HT1080 (cell line): ENCODE measurements around the gene ANKS1B. TPM values are rescaled to one million over a fixed set of nuclear protein-coding genes. Genes with fewer than 3 reads are reported as not detected.

Experiments used
- DNase-seq: peaks from one replicate; pipeline ENCODE4 v3.0.0-alpha.2; 2015; ENCODE audit warnings: low read depth
- total RNA-seq: library from RNA; depleted of rRNA; stranded (reverse); fragments of >200 nt; shearing (Covaris generic); gene quantifications from 2 replicates; pipeline ENCODE4 v1.2.3, GENCODE V29; 2014

Gene ANKS1B
- total RNA-seq, 1 experiment from 2014 or later: not detected

DNA sequence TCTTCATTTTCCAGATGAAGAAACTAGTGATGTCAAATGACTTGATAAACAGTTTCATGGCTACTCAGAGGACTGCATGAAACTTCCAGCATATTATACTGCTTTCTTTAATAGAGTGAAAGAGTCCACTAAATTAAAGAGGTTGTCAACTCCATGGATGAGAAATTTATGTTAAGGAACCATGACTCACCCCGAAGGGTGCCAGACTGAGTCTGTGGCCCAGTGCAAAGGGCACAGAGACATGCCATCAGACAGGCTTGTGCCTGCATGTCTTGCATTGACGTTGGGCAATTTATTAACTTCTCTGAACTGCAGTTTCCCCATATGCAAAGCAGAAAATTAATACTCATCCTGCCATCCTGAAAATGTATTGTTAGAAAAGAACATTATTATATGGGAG, 957.3 kb downstream of the ANKS1B start:
- no peak for DNase-seq

- DNase-seq: no peak
Observed at GRCh38 chr12:99027055-99027393, 957.7 kb downstream of the ANKS1B start.

DNA sequence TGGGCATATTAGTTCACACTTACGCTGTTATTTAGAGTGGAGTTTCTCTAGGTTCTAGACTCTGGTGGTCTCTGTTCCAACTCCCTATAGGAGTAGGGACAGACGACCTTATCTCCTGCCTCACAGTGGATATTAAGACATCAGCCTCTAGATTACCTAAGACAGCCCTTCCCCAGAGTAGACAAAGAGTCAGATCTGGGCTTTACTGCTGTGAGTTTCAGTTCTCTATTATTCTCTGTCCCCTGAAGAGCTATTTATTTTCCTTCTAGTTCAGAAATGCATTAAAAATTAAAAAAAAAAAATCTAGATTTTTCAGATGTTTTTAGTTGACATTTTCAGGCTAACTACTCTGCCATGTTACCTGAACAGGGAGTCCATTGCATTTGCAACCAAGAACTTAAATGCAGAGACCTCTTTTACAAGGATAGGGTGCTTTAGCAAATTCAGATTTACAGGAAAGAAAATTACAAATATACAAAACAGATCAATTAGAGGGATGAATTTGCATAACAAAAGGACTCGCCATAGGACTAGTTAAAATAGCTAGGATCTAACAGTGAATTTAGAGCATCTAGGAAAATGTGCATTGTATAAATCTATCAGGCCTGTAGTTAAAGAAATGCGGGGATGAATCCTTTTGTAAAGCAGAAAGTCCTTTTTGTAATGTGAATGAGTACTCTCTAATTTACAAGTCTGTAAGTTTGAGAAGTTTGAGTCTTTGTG, 958.2 kb downstream of the ANKS1B start:
- no peak for DNase-seq

DNA sequence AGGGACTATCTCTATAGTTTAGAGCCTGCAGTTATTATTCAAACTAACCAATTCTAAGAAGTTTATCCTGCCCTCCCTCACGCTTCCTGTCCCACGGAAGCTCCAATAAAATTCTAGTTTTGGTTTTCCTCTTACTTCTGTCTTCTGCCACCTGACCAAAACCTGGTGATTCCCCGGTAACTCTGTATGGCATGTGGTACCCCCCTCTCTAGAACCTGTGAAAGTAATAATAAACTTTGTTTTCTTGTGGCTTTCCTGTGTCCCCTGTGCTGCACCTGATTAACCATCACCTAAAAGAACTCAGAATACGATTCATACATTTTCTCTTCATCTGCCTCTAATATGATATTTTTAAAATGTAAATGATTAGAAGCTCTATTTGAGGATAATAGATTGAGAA, 959.9 kb downstream of the ANKS1B start:
- DNase-seq: no peak

GRCh38 chr12:99024191-99024590, 960.5 kb downstream of the ANKS1B start:
- DNase-seq: no peak

DNA sequence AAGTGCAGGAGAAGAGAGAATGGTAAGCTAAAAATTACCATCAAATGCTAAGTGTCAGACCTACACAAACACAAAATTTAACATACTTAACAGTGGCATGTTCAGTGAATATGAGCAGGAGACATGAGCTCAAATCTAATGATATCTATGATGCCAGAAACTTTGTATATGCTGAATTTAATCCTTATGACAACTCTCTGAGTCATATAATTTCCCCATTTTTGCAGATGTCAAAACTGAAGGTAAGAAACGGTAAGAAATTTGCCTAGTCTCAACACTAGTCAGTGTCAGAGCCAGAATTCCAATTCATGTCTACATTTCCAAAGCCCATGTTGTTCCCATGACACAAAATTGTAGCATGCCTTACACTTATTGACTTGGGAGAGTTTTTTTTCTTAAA, 963.9 kb downstream of the ANKS1B start:
- DNase-seq: no peak

GRCh38 chr12:99019798-99020197, 964.9 kb downstream of the ANKS1B start:
- DNase-seq: no peak

GRCh38 chr12:99017971-99018370, 966.8 kb downstream of the ANKS1B start:
- DNase-seq: no peak

DNA sequence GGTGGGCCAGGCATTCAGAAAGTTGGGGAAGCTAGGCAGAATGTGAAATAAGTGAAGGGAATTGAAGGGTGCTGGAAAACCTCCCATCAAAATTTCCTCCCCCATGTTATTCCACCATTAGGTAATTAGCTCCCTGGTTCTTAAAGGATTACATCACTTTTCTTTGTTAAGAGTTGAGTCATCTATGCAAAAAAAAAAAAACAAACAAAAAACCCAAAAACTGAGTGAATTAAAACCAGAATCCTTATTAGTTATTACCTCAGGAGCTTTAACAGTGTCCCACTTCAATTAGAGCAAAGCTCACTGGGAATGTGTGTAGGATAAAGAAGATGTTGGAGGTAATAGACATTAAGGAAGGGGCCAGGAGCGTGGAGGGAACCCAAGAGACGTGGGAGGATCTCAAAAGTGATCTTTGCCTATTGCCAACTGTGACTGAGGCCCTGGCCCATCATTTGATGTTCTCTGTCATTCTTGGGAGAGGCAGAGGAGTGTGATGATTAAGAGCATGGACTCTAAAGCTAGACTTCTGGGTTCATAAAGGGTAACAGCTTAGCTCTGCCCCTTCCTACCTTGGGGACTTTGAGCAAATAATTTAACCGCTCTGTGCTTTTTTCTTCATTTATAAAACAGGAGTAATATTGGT, 975.0 kb downstream of the ANKS1B start:
- DNase-seq: no peak

DNA sequence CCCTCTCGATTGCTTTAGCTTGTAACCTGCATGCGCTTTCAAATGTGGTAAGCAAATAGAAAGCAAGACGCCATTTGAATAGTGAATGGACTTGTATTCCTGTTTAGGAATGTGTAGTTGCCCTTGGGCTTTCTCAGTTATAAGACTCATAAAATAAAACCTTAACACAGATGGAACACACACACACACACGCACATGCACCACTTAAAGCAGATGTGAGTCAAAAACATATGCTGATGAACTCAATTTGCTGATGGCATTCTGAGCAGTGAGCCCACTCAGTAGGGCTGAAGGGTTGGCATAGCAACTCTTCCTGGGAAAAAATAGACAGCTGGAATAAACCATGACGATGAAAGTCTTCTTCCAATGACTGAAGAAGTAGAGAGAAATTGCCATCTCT, 979.1 kb downstream of the ANKS1B start:
- no peak for DNase-seq

GRCh38 chr12:99004799-99005466, 979.8 kb downstream of the ANKS1B start:
- DNase-seq: no peak

DNA sequence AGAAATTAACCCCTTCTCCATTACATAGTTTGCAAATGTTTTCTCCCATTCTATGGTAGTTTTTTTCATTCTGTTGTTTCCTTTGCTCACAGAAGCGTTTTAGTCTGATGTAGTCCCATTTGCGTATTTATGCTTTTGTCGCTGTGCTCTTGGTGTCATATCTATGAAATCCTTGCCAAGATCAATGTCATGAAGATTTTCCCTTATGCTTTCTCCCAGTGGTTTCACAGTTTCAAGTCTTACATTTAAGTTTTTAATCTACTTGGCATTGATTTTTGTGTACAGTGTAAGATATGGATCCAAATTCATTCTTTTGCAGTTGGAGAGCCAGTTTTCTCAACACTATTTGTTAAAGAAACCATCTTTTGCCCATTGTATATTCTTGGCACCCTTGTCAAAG, 982.0 kb downstream of the ANKS1B start:
- DNase-seq: no peak

- no peak for DNase-seq
Observed at GRCh38 chr12:99002156-99002555, 982.6 kb downstream of the ANKS1B start.

DNA sequence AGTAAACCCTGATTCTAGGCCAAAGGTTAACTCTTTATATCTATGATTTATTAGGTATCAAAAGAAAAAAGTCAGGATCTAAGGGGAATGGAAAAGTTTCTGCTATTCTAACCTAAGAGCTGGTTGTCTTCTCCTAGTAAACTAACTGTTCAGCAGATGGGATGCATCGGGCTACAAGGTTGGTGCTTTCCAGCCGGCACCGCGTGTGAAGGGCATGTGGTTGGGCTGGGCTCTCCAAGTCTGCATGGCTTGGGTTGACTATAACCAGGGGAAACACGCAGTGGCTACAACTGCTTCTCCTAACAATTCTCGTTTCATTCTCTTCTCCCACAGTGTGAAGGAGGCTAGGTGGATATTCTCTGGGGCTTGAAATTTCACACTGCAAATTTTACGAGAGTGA, 985.2 kb downstream of the ANKS1B start:
- no peak for DNase-seq

GRCh38 chr12:98998697-98999299, 985.9 kb downstream of the ANKS1B start:
- DNase-seq: peak; percentile 26

DNA sequence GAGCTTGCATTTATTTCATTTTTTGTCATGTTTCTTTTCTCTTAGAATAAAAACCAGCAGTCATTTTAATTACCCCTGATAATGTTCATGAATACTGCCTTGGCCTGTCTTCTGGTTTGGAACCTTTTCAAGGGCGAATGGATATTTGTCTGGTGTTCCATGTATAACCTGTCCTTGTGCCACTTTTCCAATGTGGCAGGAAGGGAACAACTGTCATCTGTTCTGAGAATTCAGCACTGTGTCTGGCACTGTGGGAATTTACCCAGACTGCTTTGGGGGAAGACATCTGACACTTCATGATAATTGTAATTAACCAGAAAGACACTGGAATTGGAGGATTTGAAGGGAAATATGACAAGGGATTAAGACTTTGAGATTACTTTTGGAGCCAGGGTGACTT, 986.8 kb downstream of the ANKS1B start:
- no peak for DNase-seq

DNA sequence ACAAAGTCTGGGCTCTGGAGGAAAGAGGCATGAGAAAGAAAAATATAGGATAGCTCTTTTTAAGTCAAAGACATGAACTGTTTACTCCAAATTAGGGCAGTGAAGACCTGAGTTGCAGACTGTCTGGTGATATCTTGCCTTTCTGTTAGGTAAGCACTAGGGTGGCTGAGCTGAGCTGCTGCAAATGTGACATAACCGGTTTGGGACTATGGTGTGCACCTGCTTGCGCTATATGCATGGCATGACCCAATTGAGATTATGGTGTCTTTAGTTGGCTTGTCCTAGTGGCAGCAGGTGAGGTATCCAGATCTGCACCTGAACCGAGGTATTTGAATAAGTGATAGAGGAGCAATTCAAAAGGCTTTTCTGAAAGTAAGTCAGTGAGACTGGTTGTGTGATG, 994.1 kb downstream of the ANKS1B start:
- DNase-seq: no peak

DNA sequence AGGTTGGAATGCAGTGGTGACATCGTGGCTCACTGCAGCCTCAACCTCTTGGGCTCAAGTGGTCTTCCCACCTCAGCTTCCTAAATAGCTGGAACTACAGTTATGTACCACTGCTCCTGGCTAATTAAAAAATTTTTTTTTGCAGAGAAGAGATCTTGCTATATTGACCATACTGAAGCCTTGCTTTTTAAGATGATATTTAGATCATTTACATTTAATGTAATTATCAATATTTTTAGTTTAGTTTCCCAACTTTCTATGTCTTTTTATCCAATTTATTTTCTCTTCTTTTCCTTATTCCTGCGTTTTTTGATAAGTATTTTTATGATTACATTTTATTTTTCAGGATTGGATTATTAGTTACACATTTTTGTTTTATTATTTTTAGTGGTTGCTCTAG, 999.6 kb downstream of the ANKS1B start:
- DNase-seq: no peak

- DNase-seq: no peak
Observed at GRCh38 chr12:98983647-98984046, 1001.1 kb downstream of the ANKS1B start.

DNA sequence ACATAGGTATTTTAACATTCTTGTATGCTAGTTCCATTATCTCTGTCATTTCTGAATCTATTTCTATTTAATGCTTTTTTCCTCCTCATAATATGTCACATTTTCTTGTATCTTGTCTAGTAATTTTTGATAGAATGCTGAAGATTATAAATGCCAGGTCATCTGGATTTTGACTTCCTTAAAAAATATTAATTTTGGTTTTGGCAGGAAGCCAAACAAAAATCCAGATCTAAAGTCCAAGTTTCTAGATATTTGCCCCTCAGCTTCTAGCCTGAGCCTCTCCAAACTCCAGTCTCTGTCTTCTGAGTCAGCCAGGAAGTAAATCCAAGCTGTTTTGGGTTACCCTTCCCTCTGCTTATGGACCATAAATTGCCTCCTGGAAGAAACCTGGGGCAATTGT, 1004.2 kb downstream of the ANKS1B start:
- no peak for DNase-seq

GRCh38 chr12:98977186-98977585, 1007.5 kb downstream of the ANKS1B start:
- DNase-seq: no peak

GRCh38 chr12:98974767-98975381, 1009.9 kb downstream of the ANKS1B start:
- no peak for DNase-seq
